Adrenal gland (tissue), 5 donors: ENCODE results near the gene ZSCAN5A.
"Not testable (repeated sequence)": the region's sequence is repeated elsewhere in the genome, so short reads cannot be mapped to it uniquely, and the experiment has no call there.

Experiments
- CTCF ChIP-seq, 6 experiments: fragments of 450-650 bp in 4 of 6; fragments of 200-600 bp in 2 of 6; sonication (generic) in 1 of 6; IDR thresholded peaks; 1 replicate in 5 of 6; 2 replicates in 1 of 6; pipeline versions ENCODE4 v1.5.1 to v1.8.0; 2016 to 2021; ENCODE audit warnings: antibody characterized with exemption in 6 of 6, mild to moderate bottlenecking in 2 of 6, moderate library complexity in 1 of 6
- POLR2A ChIP-seq, 2 donors: fragments of 450-650 bp; IDR thresholded peaks; one replicate each; pipeline ENCODE4 v1.6.1; 2017; ENCODE audit warnings: antibody characterized with exemption in 2 of 2, mild to moderate bottlenecking in 2 of 2, moderate library complexity in 1 of 2
- donor health status: DM: no; HTN: no; CAD: no.

GRCh38 chr19:56197646-56198045 lies 117.0 kb downstream of the ZSCAN5A start, which contains the start of gene ZSCAN5B:
- TF ChIP-seq CTCF, POLR2A (IDR thresholded peaks at IDR 0.05): not testable (repeated sequence)
